A549 (cell line): ENCODE results near the gene AXIN2. TPM values are rescaled to one million over a fixed set of nuclear protein-coding genes. Genes with fewer than 3 reads are reported as not detected.

ENCODE experiments used
- ATAC-seq, 2 experiments: fragments of 200-7000 bp in 1 of 2; fragments of >200 bp in 1 of 2; cut with Nextera tagmentation in 1 of 2; cut with Tn5 transposase in 1 of 2; 3 replicates each; pipeline versions ENCODE4 v1.8.0 to v1.9.1; 2018 to 2020; ENCODE audit warnings: mild to moderate bottlenecking in 1 of 2, moderate library complexity in 1 of 2
- CTCF ChIA-PET: fragments of 300-600 bp; sonication (Branson Sonifier 250); formaldehyde crosslinking; extraction: SDS; loops from one replicate; lab custom pipeline; 2021; ENCODE audit warnings: antibody characterized with exemption, inconsistent platforms; lab: Yijun Ruan, JAX
- POLR2A ChIA-PET: fragments of 350-600 bp; formaldehyde crosslinking; extraction: SDS; loops from one replicate; lab custom pipeline; 2021; ENCODE audit warnings: antibody characterized with exemption, inconsistent platforms; lab: Yijun Ruan, JAX
- DNase-seq, 2 experiments: peaks; one replicate each; pipeline versions ENCODE4 v3.0.0 to v3.0.0-alpha.2; 2011 to 2016; ENCODE audit warnings: low read depth in 1 of 2, low spot score in 1 of 2
- FAIRE-seq: peaks from 2 replicates; lab custom pipeline; 2011; peaks lifted over from hg19 to GRCh38; lab: Jason Lieb, UNC
- H3K27ac ChIP-seq, 2 experiments: fragments of >200 bp; sonication (Bioruptor Twin); formaldehyde crosslinking; 3 replicates each; pipeline ENCODE4 v1.5.1; 2016 to 2017
- H3K4me1 ChIP-seq: fragments of >200 bp; sonication (Bioruptor Twin); formaldehyde crosslinking; 3 replicates; pipeline ENCODE4 v1.6.1; 2016
- H3K4me2 ChIP-seq: fragments of >200 bp; sonication (Bioruptor Twin); formaldehyde crosslinking; 3 replicates; pipeline ENCODE4 v1.6.1; 2016
- H3K4me3 ChIP-seq: fragments of >200 bp; sonication (Bioruptor Twin); formaldehyde crosslinking; 3 replicates; pipeline ENCODE4 v1.5.1; 2016
- H3K9me3 ChIP-seq: fragments of >200 bp; sonication (Bioruptor Twin); formaldehyde crosslinking; 3 replicates; pipeline ENCODE4 v1.6.1; 2016
- BCL3 ChIP-seq: fragments of >200 bp; sonication (Bioruptor Twin); formaldehyde crosslinking; IDR thresholded peaks from 3 replicates; pipeline ENCODE4 v1.6.1; 2016
- BHLHE40 ChIP-seq: IDR thresholded peaks from 2 replicates; pipeline ENCODE4 v1.6.1; 2012; ENCODE audit warnings: low read depth, low read length, inconsistent platforms
- CBX2 ChIP-seq: fragments of 200-600 bp; sonication (generic); IDR thresholded peaks from 2 replicates; pipeline ENCODE4 v1.6.1; 2016; ENCODE audit warnings: low read depth, mild to moderate bottlenecking, borderline replicate concordance
- CEBPB ChIP-seq, 2 experiments: fragments of >200 bp in 1 of 2; sonication (Bioruptor Twin) in 1 of 2; formaldehyde crosslinking in 1 of 2; IDR thresholded peaks; 2 replicates each; pipeline ENCODE4 v1.6.1; 2012 to 2016
- EHF ChIP-seq: fragments of 250-450 bp; sonication (Bioruptor Pico); IDR thresholded peaks from 2 replicates; pipeline ENCODE4 v1.5.0; 2020; ENCODE audit warnings: mild to moderate bottlenecking
- EHMT2 ChIP-seq: fragments of 200-600 bp; sonication (generic); IDR thresholded peaks from 2 replicates; pipeline ENCODE4 v1.6.1; 2016; ENCODE audit warnings: antibody characterized with exemption, low read depth, mild to moderate bottlenecking, moderate library complexity
- FOSB ChIP-seq: fragments of 250-450 bp; sonication (Bioruptor Pico); IDR thresholded peaks from 2 replicates; pipeline ENCODE4 v1.5.0; 2020; ENCODE audit warnings: mild to moderate bottlenecking, moderate library complexity
- HEYL ChIP-seq: fragments of 250-450 bp; sonication (Bioruptor Pico); IDR thresholded peaks from 2 replicates; pipeline ENCODE4 v1.8.0; 2021; ENCODE audit warnings: mild to moderate bottlenecking, moderate library complexity
- HOXA7 ChIP-seq: fragments of 250-450 bp; sonication (Bioruptor Pico); IDR thresholded peaks from 2 replicates; pipeline ENCODE4 v1.5.0; 2020; ENCODE audit warnings: mild to moderate bottlenecking, moderate library complexity
- JUN ChIP-seq, 2 experiments: fragments of >200 bp; sonication (Bioruptor Twin); formaldehyde crosslinking; IDR thresholded peaks; 2 replicates in 1 of 2; 3 replicates in 1 of 2; pipeline ENCODE4 v1.6.1; 2016 to 2017
- MAFK ChIP-seq: fragments of 450-650 bp; IDR thresholded peaks from 2 replicates; pipeline ENCODE4 v1.6.1; 2014; ENCODE audit not compliant: partially characterized antibody
- MAZ ChIP-seq: fragments of 150-350 bp; IDR thresholded peaks from 2 replicates; pipeline ENCODE4 v1.6.1; 2014; ENCODE audit warnings: antibody characterized with exemption, low read depth, low read length, borderline replicate concordance
- RARB ChIP-seq: fragments of 250-450 bp; sonication (Bioruptor Pico); IDR thresholded peaks from 2 replicates; pipeline ENCODE4 v1.8.0; 2021; ENCODE audit warnings: mild to moderate bottlenecking, moderate library complexity
- RCOR1 ChIP-seq: fragments of 150-350 bp; IDR thresholded peaks from 2 replicates; pipeline ENCODE4 v1.6.1; 2014; ENCODE audit warnings: antibody characterized with exemption, low read length, low read depth
- REST ChIP-seq: fragments of 200-600 bp; sonication (generic); IDR thresholded peaks from 2 replicates; pipeline ENCODE4 v1.6.1; 2016; ENCODE audit warnings: antibody characterized with exemption, mild to moderate bottlenecking, moderate library complexity
- TP53 ChIP-seq: fragments of 250-450 bp; sonication (Bioruptor Pico); IDR thresholded peaks from 2 replicates; pipeline ENCODE4 v1.5.0; 2021; ENCODE audit warnings: mild to moderate bottlenecking, moderate library complexity
- ZC3H11A ChIP-seq: fragments of 450-650 bp; IDR thresholded peaks from 2 replicates; pipeline ENCODE4 v1.6.1; 2014; ENCODE audit warnings: antibody characterized with exemption, mild to moderate bottlenecking
- ZSCAN20 ChIP-seq: fragments of 250-450 bp; sonication (Bioruptor Pico); IDR thresholded peaks from 2 replicates; pipeline ENCODE4 v1.8.0; 2022; ENCODE audit warnings: mild to moderate bottlenecking, moderate library complexity
- WGBS: methylation state at CpG from one replicate; pipeline ENCODE4 v1.1.6; 2017; ENCODE audit errors: missing lambda C conversion rate; 5-methylcytosine and 5-hydroxymethylcytosine counted together
- polyA plus RNA-seq, 4 experiments: library from polyadenylated mRNA; depleted of rRNA in 3 of 4; stranded (reverse); fragments of >200 nt; fragmentation: RNase III in 1 of 4; extraction: RNeasy Plus Mini Kit Qiagen cat#74134 plus additional on column Dnase treatment in 1 of 4; gene quantifications; 2 replicates in 3 of 4; 3 replicates in 1 of 4; pipeline ENCODE4 v1.2.3, GENCODE V29; 2011 to 2017

Gene AXIN2
- polyA plus RNA-seq, 2 of the 4 experiments (the other 2 are of a cell fraction) = 4.0 to 4.9 TPM

- TF ChIP-seq REST (no peak), FOSB (no peak)
- TF ChIP-seq, all 56 proteins: peak for 0
Observed at GRCh38 chr17:65576939-65577338, 15.5 kb upstream of the AXIN2 start (continued).

GRCh38 chr17:65573282-65573602 is 11.8 kb upstream of the AXIN2 start:
- ChIA-PET CTCF (no interaction called here), POLR2A (no interaction called here)
- no peak overlapping the region for H3K4me2 ChIP-seq
- no peak for FAIRE-seq
- H3K9me3 ChIP-seq = no peaks in the 10 kb centered on the region
- WGBS = 94% methylated on average over 5 of the region's 5 CpGs
- no peaks in the 10 kb centered on the region for H3K4me1 ChIP-seq
- ATAC-seq = no peak
- TF ChIP-seq ZSCAN20 (no peak), JUN (IDR thresholded peaks at IDR 0.05) (no peak), EHMT2 (no peak), BCL3 (no peak), MAZ (no peak), TP53 (CRISPR knock-in tag) (no peak), RARB (CRISPR knock-in tag) (no peak), HOXA7 (no peak), RCOR1 (no peak)
- DNase-seq = no peak
- H3K27ac ChIP-seq = no peak overlapping the region
- no peak overlapping the region for H3K4me3 ChIP-seq

GRCh38 chr17:65572581-65573281 is 11.3 kb upstream of the AXIN2 start:
- Histone ChIP-seq H3K27ac (no peak overlapping the region), H3K4me3 (no peak overlapping the region), H3K4me1 (no peaks in the 10 kb centered on the region), H3K4me2 (no peak overlapping the region), H3K9me3 (no peaks in the 10 kb centered on the region)
- no peak for DNase-seq
- TF ChIP-seq FOSB (no peak), BHLHE40 (no peak), BCL3 (no peak), MAFK (no peak), CBX2 (no peak), HEYL (no peak), CEBPB (IDR thresholded peaks at IDR 0.05) (no peak), REST (no peak), EHF (CRISPR knock-in tag) (no peak), ZC3H11A (no peak)
- ATAC-seq = no peak; a peak in 1 of 6 replicates
- POLR2A ChIA-PET = no interaction called here
- CTCF ChIA-PET = interaction anchor here (0.9 kb wide), 1 partner anchor 16 kb away, joined by 3 read pairs; no protein-coding TSS in a partner anchor
- WGBS = 73% methylated on average over 14 of the region's 14 CpGs
- no peak for FAIRE-seq
